NCI-H2196 treated with DMSO at 0.1 percent for 48 hours (cell line): Measurements from ENCODE around the gene NHEJ1.
A peak's percentile ranks its signal among the peaks of the same experiment; 100 is the strongest.

Experiments
- DNase-seq: peaks from one replicate; lab custom pipeline; 2025; ENCODE audit not compliant: unreplicated experiment; lab: John Stamatoyannopoulos, UW

The NHEJ1 gene

GRCh38 chr2:219167997-219168396, 7.4 kb upstream of the NHEJ1 start:
- DNase-seq: no peak

- DNase-seq: no peak
Observed at GRCh38 chr2:219165058-219165911, 4.7 kb upstream of the NHEJ1 start.

DNA sequence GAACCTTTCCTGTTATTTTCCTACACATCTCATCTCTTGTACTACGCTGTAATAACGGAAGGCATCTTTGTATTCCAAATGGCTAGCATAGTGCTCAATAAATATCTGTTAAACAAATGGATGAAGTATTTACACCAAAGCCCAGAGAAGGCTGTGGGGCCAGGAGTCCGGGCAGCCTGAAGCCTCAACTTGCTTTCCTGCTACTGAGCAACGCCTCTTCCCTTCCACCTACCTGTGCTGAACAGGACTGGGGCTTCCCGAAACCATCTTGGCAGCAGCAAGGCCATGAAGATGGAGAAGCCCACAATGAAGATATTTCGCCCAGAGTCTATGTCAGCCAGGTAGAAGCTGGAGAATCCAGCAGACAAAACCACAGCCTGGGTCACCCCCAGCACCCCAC, 2.5 kb upstream of the NHEJ1 start:
- no peak for DNase-seq

DNA sequence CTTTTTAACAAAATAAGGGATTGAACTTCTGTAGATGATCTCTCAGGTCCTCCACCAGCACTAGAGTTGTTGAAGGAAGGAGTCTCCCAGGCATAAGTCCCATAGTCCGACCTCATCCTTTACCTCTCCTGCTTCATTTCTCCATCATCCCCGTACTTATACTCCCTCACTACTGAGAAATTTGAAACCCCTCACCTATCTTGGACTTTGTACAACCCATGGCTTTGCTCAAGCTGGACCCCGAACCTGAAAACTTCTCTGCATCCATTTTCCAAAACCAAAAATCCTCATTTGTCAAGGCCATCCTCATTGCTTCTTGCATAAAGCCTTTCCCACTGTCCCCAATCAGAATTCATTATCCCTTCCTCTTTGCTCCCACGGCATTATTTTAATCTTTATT, 482 bp upstream of the NHEJ1 start:
- no peak for DNase-seq

DNA sequence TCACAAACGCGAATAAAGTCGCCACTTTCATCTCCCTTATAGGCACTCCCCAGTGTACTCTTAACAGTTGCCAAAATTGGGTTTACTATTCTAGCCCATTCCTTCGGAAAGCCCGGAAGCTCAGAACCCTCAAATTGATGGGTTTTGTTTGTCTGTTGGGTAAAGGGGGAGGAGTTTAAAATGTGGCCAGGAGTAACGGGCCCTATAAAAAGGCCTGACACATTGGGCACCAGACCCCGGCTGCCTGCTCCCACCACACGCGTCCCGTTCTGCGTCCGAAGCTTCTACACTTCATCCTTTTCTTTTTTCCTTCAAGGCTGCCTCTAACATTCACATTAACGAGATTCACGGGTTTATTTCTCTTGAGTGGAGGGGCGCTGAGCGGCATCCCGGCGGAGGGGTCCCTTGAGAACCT, 837 bp downstream of the NHEJ1 start:
- no peak for DNase-seq

DNA sequence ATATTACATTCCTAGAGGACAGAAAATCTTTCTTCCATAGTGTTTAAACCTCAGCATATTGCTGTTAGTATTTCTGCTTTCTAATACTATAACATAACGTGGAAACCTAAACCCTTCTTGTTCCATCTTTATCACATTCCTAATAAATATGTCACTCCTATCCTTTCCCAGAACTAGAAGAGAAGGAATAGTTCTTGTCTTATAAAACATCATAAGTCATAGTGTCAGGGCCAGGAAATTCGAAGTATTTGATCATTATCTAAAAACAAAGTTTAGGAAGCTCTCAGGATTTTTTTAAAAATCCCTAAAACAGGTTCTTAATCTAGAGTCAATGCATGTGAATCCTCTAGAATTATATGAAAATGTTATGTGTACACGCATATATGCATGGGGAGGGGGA, 2.0 kb downstream of the NHEJ1 start:
- no peak for DNase-seq

DNA sequence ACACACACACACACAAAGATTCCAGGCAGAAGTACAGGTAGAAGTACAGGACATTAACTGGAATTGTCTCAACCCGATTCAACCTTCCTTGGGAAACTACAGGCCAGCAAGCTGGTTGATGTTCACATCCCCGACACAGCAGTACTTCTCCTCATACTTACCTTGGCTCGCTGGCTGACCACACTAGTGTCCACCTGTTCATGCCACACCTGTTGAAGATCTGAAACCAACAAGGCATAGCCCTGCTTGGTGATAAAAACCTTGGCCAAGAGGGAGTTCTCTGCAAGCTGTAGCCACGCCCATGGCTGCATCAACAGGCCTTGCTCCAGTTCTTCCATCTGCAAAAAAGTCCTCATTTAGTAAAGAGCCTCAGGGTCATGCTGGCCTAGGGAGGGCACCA, 2.6 kb downstream of the NHEJ1 start:
- DNase-seq: no peak

DNA sequence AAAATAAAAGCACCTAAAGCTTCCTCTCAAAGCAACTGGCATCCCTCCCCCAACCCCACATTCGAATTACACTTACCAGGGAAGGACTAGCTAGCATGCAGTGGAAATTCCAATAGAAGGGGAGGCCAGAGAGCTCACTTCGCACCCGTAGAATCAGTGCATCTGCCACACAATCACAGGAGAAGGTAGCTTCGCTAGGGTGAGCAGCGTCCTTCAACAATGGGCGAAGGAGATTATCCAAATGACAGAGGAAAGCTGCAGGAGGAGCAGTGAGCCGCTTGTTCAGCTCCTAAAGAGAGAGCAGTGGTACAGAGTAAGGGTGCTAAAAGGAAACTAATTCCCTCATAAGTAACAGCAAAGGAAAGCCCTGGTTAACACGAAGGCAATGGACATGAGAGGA, 3.2 kb downstream of the NHEJ1 start:
- no peak for DNase-seq

- peak; percentile 61 for DNase-seq
Observed at GRCh38 chr2:219155054-219155644, 5.5 kb downstream of the NHEJ1 start.

DNA sequence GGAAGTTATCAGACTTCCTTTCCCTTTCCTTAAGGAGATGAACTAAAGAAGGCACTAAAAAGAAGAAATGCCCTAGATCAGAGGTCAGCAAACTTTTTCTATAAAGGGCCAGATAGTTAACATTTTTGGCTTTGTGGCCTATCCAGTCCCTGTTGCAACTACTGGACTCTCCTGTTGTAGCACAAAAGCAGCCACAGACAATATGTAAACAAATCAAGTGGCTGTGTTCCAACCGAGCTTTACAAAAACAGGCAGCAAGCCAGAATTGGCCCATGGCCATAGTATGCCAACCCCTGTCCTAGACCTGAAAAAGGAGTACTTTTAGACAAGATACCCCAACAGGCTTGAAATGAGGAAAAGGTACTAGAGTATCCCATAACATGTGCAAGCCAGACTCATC, 10.9 kb downstream of the NHEJ1 start:
- DNase-seq: peak; percentile 50

DNA sequence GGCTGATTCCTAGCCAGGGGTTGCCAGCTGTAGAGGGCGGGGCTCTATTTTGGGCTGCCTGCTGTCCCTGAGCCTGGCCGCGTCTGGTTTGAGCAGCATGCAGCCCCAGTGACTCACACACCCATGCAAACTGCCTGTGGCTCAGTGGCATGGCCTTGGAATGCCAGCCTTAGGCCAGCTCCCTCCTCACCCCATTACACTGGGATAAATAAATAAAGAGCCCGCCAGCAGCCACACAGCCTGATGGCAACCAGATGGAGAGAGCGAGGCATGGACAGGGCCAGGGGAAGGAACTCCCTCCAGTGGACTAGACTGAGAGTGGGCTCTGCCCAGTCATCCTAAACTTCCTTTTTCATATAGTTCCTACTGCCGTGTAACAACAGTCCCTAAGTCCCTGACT, 18.3 kb downstream of the NHEJ1 start:
- DNase-seq: no peak

DNA sequence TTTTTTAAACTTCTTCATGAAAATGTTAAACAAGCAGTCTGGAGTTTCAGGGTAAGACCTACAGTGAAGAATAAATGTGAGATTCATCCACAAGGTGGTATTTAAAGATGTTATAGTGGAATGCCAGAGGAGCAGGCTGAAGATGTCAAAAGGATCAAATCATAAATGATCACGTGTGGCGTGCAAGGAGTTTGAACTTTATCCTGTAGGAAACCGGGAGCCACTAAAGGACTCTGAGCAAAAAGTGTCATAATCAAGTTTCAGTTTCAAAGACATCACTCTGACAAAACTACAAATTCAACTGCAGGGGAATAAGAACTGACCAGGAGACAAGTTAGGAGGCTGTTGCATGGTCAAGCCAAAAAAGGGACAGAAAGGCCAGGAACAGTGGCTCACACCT, 19.9 kb downstream of the NHEJ1 start:
- no peak for DNase-seq

DNA sequence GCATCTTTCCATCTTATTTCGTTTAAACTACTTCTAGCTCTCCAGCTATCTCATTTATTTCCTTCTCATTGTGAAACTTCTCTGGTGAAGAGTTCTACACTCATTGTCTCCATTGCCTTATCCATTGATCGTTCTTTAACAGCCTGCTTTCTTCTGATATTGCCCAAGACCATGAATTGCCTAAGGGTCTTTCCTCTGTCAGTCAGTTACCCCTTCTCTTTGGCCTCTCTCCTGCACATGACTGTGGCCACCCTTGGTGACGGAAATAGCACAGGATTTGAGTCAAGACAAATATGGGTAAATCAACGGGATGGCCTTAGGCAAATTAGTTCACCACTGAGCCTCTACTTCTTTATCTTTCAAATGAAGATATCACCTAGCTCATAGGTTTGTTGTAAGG, 26.6 kb downstream of the NHEJ1 start:
- DNase-seq: no peak

DNA sequence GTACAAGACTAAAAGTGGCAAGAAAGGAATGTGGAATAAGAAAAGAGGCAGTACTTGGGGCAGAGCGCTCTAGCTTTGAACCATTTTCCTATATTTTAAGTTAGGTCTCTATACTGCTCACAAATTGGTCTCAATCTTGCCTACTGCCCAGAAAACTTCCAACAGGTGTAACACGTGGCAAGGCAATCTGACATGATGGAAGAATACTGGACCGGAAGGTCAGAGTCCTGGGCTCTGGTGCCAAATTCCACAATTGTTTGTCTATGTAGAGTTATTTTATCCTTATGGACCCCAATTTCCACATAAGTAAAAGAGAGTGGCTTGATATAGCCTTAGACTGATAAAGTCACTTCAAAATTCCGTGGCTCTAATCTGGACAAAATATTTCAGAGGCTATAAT, 28.9 kb downstream of the NHEJ1 start:
- no peak for DNase-seq

DNA sequence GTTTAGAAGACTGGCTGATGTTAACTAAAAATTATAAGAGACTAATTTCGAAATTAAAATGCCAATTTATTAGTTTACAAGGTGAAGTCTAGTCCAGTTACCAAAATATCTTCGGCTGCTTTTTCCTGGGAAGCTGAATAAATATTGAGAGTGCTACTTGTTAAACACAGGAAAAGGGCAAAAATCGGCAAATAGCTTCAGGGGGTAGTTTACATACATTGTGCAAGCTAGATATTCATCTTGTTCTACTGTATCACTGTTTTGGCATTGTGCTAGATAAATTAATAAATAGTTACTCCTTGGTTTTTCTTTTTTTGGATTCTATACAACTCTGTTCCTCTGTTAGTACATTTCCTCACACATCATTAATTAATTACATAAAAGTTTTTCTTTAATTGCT, 29.3 kb downstream of the NHEJ1 start:
- no peak for DNase-seq

- DNase-seq: no peak
Observed at GRCh38 chr2:219129589-219129988, 31.0 kb downstream of the NHEJ1 start.

- DNase-seq: no peak
Observed at GRCh38 chr2:219128396-219128795, 32.2 kb downstream of the NHEJ1 start.

GRCh38 chr2:219127037-219127635, 33.5 kb downstream of the NHEJ1 start:
- no peak for DNase-seq

DNA sequence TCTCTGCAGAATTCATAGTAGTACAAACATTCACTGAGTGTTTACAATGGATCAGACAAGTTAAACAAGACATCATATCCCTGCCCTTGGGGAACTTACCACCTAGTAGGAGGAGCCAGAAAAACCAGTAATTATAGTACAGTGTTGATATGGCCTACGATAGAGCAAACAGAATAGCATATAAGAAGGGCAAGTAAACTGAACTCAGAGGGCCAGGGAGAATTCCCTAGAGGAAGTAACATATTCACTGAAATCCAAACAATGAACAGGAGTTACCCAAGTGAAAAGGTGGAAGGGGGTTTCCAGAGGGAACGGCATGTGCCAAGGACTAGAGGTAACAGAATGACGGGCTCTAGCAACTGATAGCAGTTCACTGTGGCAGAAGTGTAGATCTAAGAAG, 34.1 kb downstream of the NHEJ1 start:
- no peak for DNase-seq

DNA sequence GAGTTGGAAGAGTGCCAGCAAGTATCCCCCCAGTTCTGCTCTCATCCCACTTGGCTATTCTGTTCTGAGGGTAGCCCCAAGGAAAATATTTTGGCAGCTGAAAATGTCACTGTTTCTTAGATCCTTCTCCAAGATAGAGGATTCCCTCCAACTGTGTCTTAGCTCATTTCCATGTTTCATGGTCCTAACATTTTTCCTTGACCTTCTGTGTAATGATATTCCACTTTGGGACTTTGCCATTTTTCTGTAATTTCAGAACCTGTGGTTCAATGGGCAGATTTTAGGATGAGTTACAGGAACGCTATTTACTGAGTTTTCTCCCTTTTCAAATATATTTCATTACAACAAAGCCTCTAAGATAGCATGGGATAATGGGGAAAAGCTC, 34.7 kb downstream of the NHEJ1 start:
- no peak for DNase-seq

DNA sequence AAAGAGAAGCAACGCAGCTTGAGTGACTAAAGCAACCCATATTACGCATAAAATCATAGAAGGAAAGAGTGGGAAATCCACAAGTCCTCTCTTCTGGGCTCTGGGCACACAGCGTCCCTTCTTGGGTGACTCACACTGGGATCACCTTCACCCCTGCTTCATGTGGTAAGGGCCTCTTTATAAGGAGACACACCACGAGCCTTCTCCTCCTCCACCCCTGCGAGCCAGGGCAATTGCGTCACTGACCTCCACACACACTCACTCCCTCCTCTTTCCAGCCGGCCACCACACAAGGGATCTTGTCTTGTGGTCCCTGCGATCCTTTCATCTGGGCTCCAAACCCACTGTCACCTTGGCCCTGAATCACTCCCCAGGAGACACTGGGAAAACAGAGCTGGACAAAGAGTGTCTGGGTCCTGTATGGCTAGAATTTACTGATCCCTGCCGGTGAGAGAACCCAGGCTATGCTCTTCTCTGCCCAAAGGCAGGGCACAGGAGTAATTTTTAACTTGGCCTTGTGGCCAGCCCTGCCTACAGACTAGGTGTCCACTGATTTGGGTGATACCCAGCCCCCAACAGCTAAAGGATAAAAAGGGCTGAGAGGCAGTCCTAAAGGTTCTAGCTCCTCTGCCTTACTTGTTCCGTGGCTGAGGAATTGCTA, 35.3 kb downstream of the NHEJ1 start:
- no peak for DNase-seq
